ENCODE results near the gene NUDT8. TPM values are rescaled to one million over a fixed set of nuclear protein-coding genes. Genes with fewer than 3 reads are reported as not detected.
"Not testable (repeated sequence)": the region's sequence is repeated elsewhere in the genome, so short reads cannot be mapped to it uniquely, and the experiment has no call there.

The NUDT8 gene
- polyA plus RNA-seq, 4 donors = 11.7 to 67.1 (median 45.7) TPM

GRCh38 chr11:67592880-67593564, 36.7 kb downstream of the NUDT8 start:
- 30 to 59% (median 59%) methylated on average over 12 of the region's 12 CpGs for WGBS, 3 donors
- FAIRE-seq = no peak

GRCh38 chr11:67588899-67589415, 40.8 kb downstream of the NUDT8 start:
- not testable (repeated sequence) for H3K4me3 ChIP-seq (ENCODE audit: low read depth in 1 of 3, low read length in 3 of 3); H3K9me3 ChIP-seq (ENCODE audit: control insufficient read depth in 2 of 2, insufficient read depth in 1 of 2, low read depth in 1 of 2, low read length in 1 of 2); H3K27ac ChIP-seq (ENCODE audit: low read depth in 1 of 3, low read length in 2 of 3); H3K27me3 ChIP-seq (ENCODE audit: control insufficient read depth in 3 of 3, insufficient read depth in 3 of 3, low read length in 3 of 3); FAIRE-seq; DNase-seq
- WGBS, 3 donors = 76 to 81% (median 76%) methylated on average over 11 of the region's 11 CpGs
- peaks cover 0 to 28% (median under 1%) of the 10 kb centered on the region in 3 donors for H3K4me1 ChIP-seq (ENCODE audit: control insufficient read depth in 3 of 3, insufficient read depth in 2 of 3, low read depth in 1 of 3, low read length in 2 of 3)
- peaks cover 5 to 45% (median 7%) of the 10 kb centered on the region in 3 donors for H3K36me3 ChIP-seq (ENCODE audit: control insufficient read depth in 3 of 3, insufficient read depth in 2 of 3, low read depth in 1 of 3, low read length in 3 of 3)

More at GRCh38 chr11:67592880-67593564, 36.7 kb downstream of the NUDT8 start:
- Histone ChIP-seq H3K9me3 (ENCODE audit: control insufficient read depth in 2 of 2, insufficient read depth in 1 of 2, low read depth in 1 of 2, low read length in 1 of 2) (peaks cover 0 to 3% of the 10 kb centered on the region in 2 donors), H3K4me1 (ENCODE audit: control insufficient read depth in 3 of 3, insufficient read depth in 2 of 3, low read depth in 1 of 3, low read length in 2 of 3) (peaks cover 0 to 16% (median 2%) of the 10 kb centered on the region in 3 donors), H3K36me3 (ENCODE audit: control insufficient read depth in 3 of 3, insufficient read depth in 2 of 3, low read depth in 1 of 3, low read length in 3 of 3) (peaks cover 0 to 8% (median 0%) of the 10 kb centered on the region in 3 donors), H3K27ac (ENCODE audit: low read depth in 1 of 3, low read length in 2 of 3) (peak overlapping the region in 1 of 3 donors; percentile 31), H3K4me3 (ENCODE audit: low read depth in 1 of 3, low read length in 3 of 3) (no peak overlapping the region), H3K27me3 (ENCODE audit: control insufficient read depth in 3 of 3, insufficient read depth in 3 of 3, low read length in 3 of 3) (no peaks in the 10 kb centered on the region)
- DNase-seq = peak; percentile 28 to 56

- Histone ChIP-seq H3K36me3 (ENCODE audit: control insufficient read depth in 3 of 3, insufficient read depth in 2 of 3, low read depth in 1 of 3, low read length in 3 of 3) (peaks cover 5 to 45% (median 7%) of the 10 kb centered on the region in 3 donors), H3K9me3 (ENCODE audit: control insufficient read depth in 2 of 2, insufficient read depth in 1 of 2, low read depth in 1 of 2, low read length in 1 of 2) (no peaks in the 10 kb centered on the region), H3K27me3 (ENCODE audit: control insufficient read depth in 3 of 3, insufficient read depth in 3 of 3, low read length in 3 of 3) (no peaks in the 10 kb centered on the region), H3K27ac (ENCODE audit: low read depth in 1 of 3, low read length in 2 of 3) (peak overlapping the region in 1 of 3 donors; percentile 62), H3K4me1 (ENCODE audit: control insufficient read depth in 3 of 3, insufficient read depth in 2 of 3, low read depth in 1 of 3, low read length in 2 of 3) (peaks cover 0 to 20% (median 0%) of the 10 kb centered on the region in 3 donors), H3K4me3 (ENCODE audit: low read depth in 1 of 3, low read length in 3 of 3) (no peak overlapping the region)
- FAIRE-seq (no peak), DNase-seq (no peak)
- WGBS, 3 donors = 83 to 95% (median 91%) methylated on average over 1 of the region's 1 CpG
Measured at GRCh38 chr11:67588136-67588503, 41.6 kb downstream of the NUDT8 start.

GRCh38 chr11:67586568-67587250, 43.0 kb downstream of the NUDT8 start:
- no peak for FAIRE-seq

GRCh38 chr11:67585911-67586310, 43.8 kb downstream of the NUDT8 start:
- Histone ChIP-seq H3K36me3 (ENCODE audit: control insufficient read depth in 3 of 3, insufficient read depth in 2 of 3, low read depth in 1 of 3, low read length in 3 of 3) (peaks cover 5 to 45% (median 7%) of the 10 kb centered on the region in 3 donors), H3K9me3 (ENCODE audit: control insufficient read depth in 2 of 2, insufficient read depth in 1 of 2, low read depth in 1 of 2, low read length in 1 of 2) (no peaks in the 10 kb centered on the region), H3K27me3 (ENCODE audit: control insufficient read depth in 3 of 3, insufficient read depth in 3 of 3, low read length in 3 of 3) (no peaks in the 10 kb centered on the region), H3K27ac (ENCODE audit: low read depth in 1 of 3, low read length in 2 of 3) (peak overlapping the region in 1 of 3 donors; percentile 98), H3K4me1 (ENCODE audit: control insufficient read depth in 3 of 3, insufficient read depth in 2 of 3, low read depth in 1 of 3, low read length in 2 of 3) (peaks cover 4 to 34% (median 4%) of the 10 kb centered on the region in 3 donors), H3K4me3 (ENCODE audit: low read depth in 1 of 3, low read length in 3 of 3) (peak overlapping the region in 1 of 3 donors; percentile 81)
- DNase-seq (no peak), FAIRE-seq (no peak)
- WGBS, 3 donors = 86 to 94% (median 93%) methylated on average over 4 of the region's 4 CpGs

More at GRCh38 chr11:67586568-67587250, 43.0 kb downstream of the NUDT8 start:
- Histone ChIP-seq H3K27me3 (ENCODE audit: control insufficient read depth in 3 of 3, insufficient read depth in 3 of 3, low read length in 3 of 3) (no peaks in the 10 kb centered on the region), H3K9me3 (ENCODE audit: control insufficient read depth in 2 of 2, insufficient read depth in 1 of 2, low read depth in 1 of 2, low read length in 1 of 2) (no peaks in the 10 kb centered on the region), H3K4me3 (ENCODE audit: low read depth in 1 of 3, low read length in 3 of 3) (no peak overlapping the region), H3K27ac (ENCODE audit: low read depth in 1 of 3, low read length in 2 of 3) (peak overlapping the region in 1 of 3 donors; percentile 53), H3K36me3 (ENCODE audit: control insufficient read depth in 3 of 3, insufficient read depth in 2 of 3, low read depth in 1 of 3, low read length in 3 of 3) (peaks cover 5 to 45% (median 7%) of the 10 kb centered on the region in 3 donors), H3K4me1 (ENCODE audit: control insufficient read depth in 3 of 3, insufficient read depth in 2 of 3, low read depth in 1 of 3, low read length in 2 of 3) (peaks cover 4 to 28% (median 4%) of the 10 kb centered on the region in 3 donors)
- no peak for DNase-seq
- 63 to 84% (median 82%) methylated on average over 5 of the region's 5 CpGs for whole genome bisulfite sequencing, 3 donors

GRCh38 chr11:67584881-67585873, 44.6 kb downstream of the NUDT8 start:
- Histone ChIP-seq H3K9me3 (ENCODE audit: control insufficient read depth in 2 of 2, insufficient read depth in 1 of 2, low read depth in 1 of 2, low read length in 1 of 2) (no peaks in the 10 kb centered on the region), H3K4me1 (ENCODE audit: control insufficient read depth in 3 of 3, insufficient read depth in 2 of 3, low read depth in 1 of 3, low read length in 2 of 3) (peaks cover 4 to 41% (median 4%) of the 10 kb centered on the region in 3 donors), H3K27me3 (ENCODE audit: control insufficient read depth in 3 of 3, insufficient read depth in 3 of 3, low read length in 3 of 3) (no peaks in the 10 kb centered on the region), H3K36me3 (ENCODE audit: control insufficient read depth in 3 of 3, insufficient read depth in 2 of 3, low read depth in 1 of 3, low read length in 3 of 3) (peaks cover 5 to 45% (median 7%) of the 10 kb centered on the region in 3 donors), H3K4me3 (ENCODE audit: low read depth in 1 of 3, low read length in 3 of 3) (peak overlapping the region in 2 of 3 donors; percentile 65 to 81), H3K27ac (ENCODE audit: low read depth in 1 of 3, low read length in 2 of 3) (peak overlapping the region; percentile 85 to 98 (median 96))
- peak in 1 of 2 donors; percentile 43 for DNase-seq
- WGBS, 3 donors = 81 to 84% (median 82%) methylated on average over 21 of the region's 21 CpGs
- FAIRE-seq = no peak

GRCh38 chr11:67584205-67584880, 45.4 kb downstream of the NUDT8 start:
- 8 to 16% (median 11%) methylated on average over 31 to 33 of the region's 33 CpGs for WGBS, 3 donors
- Histone ChIP-seq H3K4me3 (ENCODE audit: low read depth in 1 of 3, low read length in 3 of 3) (peak overlapping the region; percentile 52 to 81 (median 65)), H3K9me3 (ENCODE audit: control insufficient read depth in 2 of 2, insufficient read depth in 1 of 2, low read depth in 1 of 2, low read length in 1 of 2) (no peaks in the 10 kb centered on the region), H3K4me1 (ENCODE audit: control insufficient read depth in 3 of 3, insufficient read depth in 2 of 3, low read depth in 1 of 3, low read length in 2 of 3) (peaks cover 4 to 49% (median 4%) of the 10 kb centered on the region in 3 donors), H3K27ac (ENCODE audit: low read depth in 1 of 3, low read length in 2 of 3) (peak overlapping the region; percentile 85 to 98 (median 96)), H3K27me3 (ENCODE audit: control insufficient read depth in 3 of 3, insufficient read depth in 3 of 3, low read length in 3 of 3) (no peaks in the 10 kb centered on the region), H3K36me3 (ENCODE audit: control insufficient read depth in 3 of 3, insufficient read depth in 2 of 3, low read depth in 1 of 3, low read length in 3 of 3) (peaks cover 5 to 45% (median 7%) of the 10 kb centered on the region in 3 donors)
- peak; percentile 86 to 93 for DNase-seq
- FAIRE-seq = no peak

All from small intestine (tissue), 7 donors.